ENCODE data around the gene NCAPG2.

The NCAPG2 gene

GRCh38 chr7:158704524-158705233 lies at the start of gene NCAPG2:
Gene NCAPG2, minus strand, starts transcription at chr7:158704804. Its CDS starts 2,905 bp downstream, at chr7:158701899.
- DNase-seq: peak; percentile 98

- DNase-seq: no peak
These were observed 49.3 kb upstream of the NCAPG2 start for GRCh38 chr7:158753900-158754299.

- DNase-seq: no peak
These were observed 47.1 kb upstream of the NCAPG2 start for GRCh38 chr7:158751751-158752150.

- DNase-seq: no peak
These were observed 46.6 kb upstream of the NCAPG2 start for GRCh38 chr7:158751199-158751598.

GRCh38 chr7:158750702-158751101 lies 46.1 kb upstream of the NCAPG2 start:
- DNase-seq: no peak

- DNase-seq: no peak
These were observed 44.8 kb upstream of the NCAPG2 start for GRCh38 chr7:158749396-158749795.

GRCh38 chr7:158748335-158748734 lies 43.7 kb upstream of the NCAPG2 start:
- DNase-seq: no peak

- DNase-seq: no peak
These were observed 42.8 kb upstream of the NCAPG2 start for GRCh38 chr7:158747408-158747807.

- DNase-seq: no peak
These were observed 42.4 kb upstream of the NCAPG2 start for GRCh38 chr7:158746957-158747356.

- DNase-seq: no peak
These were observed 40.6 kb upstream of the NCAPG2 start for GRCh38 chr7:158745057-158745715.

GRCh38 chr7:158744070-158744469 lies 39.5 kb upstream of the NCAPG2 start:
- DNase-seq: no peak

- no peak for DNase-seq
These were observed 38.6 kb upstream of the NCAPG2 start for GRCh38 chr7:158743219-158743618.

- no peak for DNase-seq
These were observed 37.6 kb upstream of the NCAPG2 start for GRCh38 chr7:158742065-158742821.

- DNase-seq: no peak
These were observed 36.7 kb upstream of the NCAPG2 start for GRCh38 chr7:158741294-158741666.

- peak; percentile 59 for DNase-seq
These were observed 36.2 kb upstream of the NCAPG2 start for GRCh38 chr7:158740657-158741293.

GRCh38 chr7:158740013-158740656 lies 35.5 kb upstream of the NCAPG2 start:
- peak; percentile 71 for DNase-seq

GRCh38 chr7:158738841-158739240 lies 34.2 kb upstream of the NCAPG2 start:
- DNase-seq: no peak

- no peak for DNase-seq
These were observed 32.6 kb upstream of the NCAPG2 start for GRCh38 chr7:158737064-158737695.

GRCh38 chr7:158735935-158736334 lies 31.3 kb upstream of the NCAPG2 start:
- DNase-seq: no peak

GRCh38 chr7:158734861-158735260 lies 30.3 kb upstream of the NCAPG2 start:
- DNase-seq: no peak

- no peak for DNase-seq
These were observed 29.3 kb upstream of the NCAPG2 start for GRCh38 chr7:158733775-158734494.

GRCh38 chr7:158733220-158733519 lies 28.6 kb upstream of the NCAPG2 start:
- no peak for DNase-seq
